Globus pallidus (tissue), 1 donor: ENCODE results near the gene RTEL1.

Experiments used
- DNase-seq: peaks from one replicate; pipeline ENCODE4 v3.0.0-alpha.2; 2015; ENCODE audit warnings: low spot score

Gene RTEL1

GRCh38 chr20:63687419-63688178 lies 29.5 kb downstream of the RTEL1 start:
- DNase-seq = no peak

GRCh38 chr20:63688228-63689045 lies 30.3 kb downstream of the RTEL1 start:
- no peak for DNase-seq

- DNase-seq = no peak
Observed at GRCh38 chr20:63689046-63690002, 31.2 kb downstream of the RTEL1 start.

GRCh38 chr20:63690003-63690897 lies 32.1 kb downstream of the RTEL1 start:
- no peak for DNase-seq

- DNase-seq = no peak
Observed at GRCh38 chr20:63690898-63691710, 33.0 kb downstream of the RTEL1 start.

GRCh38 chr20:63691711-63692435 lies 33.8 kb downstream of the RTEL1 start:
- no peak for DNase-seq

- no peak for DNase-seq
Observed at GRCh38 chr20:63692436-63693082, 34.4 kb downstream of the RTEL1 start.

GRCh38 chr20:63693083-63693732 lies 35.1 kb downstream of the RTEL1 start:
- no peak for DNase-seq

GRCh38 chr20:63693733-63694583 lies 35.8 kb downstream of the RTEL1 start:
- DNase-seq = no peak

GRCh38 chr20:63694584-63695423 lies 36.7 kb downstream of the RTEL1 start:
- no peak for DNase-seq

GRCh38 chr20:63695424-63696305 lies 37.6 kb downstream of the RTEL1 start:
- no peak for DNase-seq

GRCh38 chr20:63696306-63696627 lies 38.2 kb downstream of the RTEL1 start:
- DNase-seq = no peak

- DNase-seq = no peak
Observed at GRCh38 chr20:63696628-63697356, 38.7 kb downstream of the RTEL1 start, which contains the start of gene TNFRSF6B. TNFRSF6B (plus strand) TSS chr20:63696652; CDS start chr20:63696768, 116 bp downstream.

GRCh38 chr20:63697357-63697867 lies 39.3 kb downstream of the RTEL1 start:
- DNase-seq = no peak
